GM03348 (cell line): Measurements from ENCODE around the gene STRA6.
A peak's percentile ranks its signal among the peaks of the same experiment; 100 is the strongest.

Experiments
- DNase-seq: peaks from one replicate; pipeline ENCODE4 v3.0.0; 2012; ENCODE audit warnings: low spot score

The STRA6 gene, protein sequence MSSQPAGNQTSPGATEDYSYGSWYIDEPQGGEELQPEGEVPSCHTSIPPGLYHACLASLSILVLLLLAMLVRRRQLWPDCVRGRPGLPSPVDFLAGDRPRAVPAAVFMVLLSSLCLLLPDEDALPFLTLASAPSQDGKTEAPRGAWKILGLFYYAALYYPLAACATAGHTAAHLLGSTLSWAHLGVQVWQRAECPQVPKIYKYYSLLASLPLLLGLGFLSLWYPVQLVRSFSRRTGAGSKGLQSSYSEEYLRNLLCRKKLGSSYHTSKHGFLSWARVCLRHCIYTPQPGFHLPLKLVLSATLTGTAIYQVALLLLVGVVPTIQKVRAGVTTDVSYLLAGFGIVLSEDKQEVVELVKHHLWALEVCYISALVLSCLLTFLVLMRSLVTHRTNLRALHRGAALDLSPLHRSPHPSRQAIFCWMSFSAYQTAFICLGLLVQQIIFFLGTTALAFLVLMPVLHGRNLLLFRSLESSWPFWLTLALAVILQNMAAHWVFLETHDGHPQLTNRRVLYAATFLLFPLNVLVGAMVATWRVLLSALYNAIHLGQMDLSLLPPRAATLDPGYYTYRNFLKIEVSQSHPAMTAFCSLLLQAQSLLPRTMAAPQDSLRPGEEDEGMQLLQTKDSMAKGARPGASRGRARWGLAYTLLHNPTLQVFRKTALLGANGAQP

DNA sequence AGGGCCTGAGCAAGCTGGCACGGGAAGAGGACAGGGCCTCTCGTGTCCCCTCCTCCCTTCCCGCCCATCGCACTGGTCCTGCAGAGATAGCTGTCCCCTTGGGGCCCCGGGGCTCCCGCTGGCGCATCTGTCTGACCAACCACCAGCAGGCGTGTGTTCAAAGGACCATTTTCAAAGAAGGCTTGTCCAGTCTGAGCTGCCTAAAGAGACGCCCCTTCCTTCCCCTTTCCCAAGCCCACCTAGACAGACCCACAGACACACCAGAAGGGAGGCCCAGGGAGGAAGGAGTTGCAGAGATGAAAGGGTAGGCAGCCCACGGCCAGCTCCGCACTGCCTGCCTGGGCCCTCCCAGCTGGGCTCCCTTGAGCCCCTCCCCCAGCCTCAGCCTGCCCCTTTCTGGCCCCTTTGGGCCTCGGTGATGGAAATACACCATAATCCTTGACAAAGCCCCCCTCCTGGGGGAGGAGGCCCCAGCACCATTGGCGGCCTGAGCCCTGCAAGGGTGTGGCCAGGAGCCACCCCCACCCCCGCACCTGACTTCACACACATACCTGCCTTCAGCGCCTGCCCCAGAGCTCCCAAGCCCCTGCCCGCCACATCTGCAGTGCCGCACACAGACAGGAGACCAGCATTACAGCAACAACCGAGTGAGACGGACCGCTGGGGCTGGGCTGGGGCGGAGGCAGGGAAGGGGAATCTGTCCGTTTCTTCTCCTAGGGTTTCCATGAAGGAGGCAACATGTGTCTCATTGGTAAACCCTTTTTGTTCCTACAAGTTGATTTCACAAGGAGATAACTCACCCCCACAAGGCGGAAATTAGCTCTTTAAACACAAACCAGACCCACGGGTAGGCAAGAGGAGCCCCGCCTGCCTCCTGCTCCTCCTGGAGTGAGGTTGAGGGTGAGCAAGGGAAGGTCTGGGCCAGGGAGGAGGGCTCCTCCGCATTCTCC, at the start of gene STRA6:
Gene STRA6, minus strand, starts transcription at position 336 of the 950 bp plus-strand sequence. CDS start 520 bp downstream, outside the sequence.
- no peak for DNase-seq

DNA sequence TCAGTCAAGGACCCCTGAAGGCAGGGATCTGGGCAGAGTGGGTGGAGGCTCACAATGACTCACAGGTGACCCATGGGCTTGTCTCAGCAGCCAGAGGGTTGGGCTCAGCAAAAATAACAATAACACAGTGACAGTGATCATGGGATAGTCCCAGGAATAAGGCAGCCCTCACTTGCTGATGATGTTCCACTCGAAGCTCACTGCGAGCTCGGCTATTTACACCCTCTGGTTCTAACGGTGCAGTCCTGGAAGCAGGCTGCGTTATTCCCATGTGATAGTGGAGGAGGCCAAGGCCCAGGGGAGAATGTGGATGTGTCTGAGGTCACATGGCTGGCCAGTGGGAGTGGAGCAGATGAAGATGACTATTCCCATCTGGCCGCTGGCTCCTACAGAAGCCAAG, 49.7 kb upstream of the STRA6 start:
- DNase-seq: peak; percentile 81

DNA sequence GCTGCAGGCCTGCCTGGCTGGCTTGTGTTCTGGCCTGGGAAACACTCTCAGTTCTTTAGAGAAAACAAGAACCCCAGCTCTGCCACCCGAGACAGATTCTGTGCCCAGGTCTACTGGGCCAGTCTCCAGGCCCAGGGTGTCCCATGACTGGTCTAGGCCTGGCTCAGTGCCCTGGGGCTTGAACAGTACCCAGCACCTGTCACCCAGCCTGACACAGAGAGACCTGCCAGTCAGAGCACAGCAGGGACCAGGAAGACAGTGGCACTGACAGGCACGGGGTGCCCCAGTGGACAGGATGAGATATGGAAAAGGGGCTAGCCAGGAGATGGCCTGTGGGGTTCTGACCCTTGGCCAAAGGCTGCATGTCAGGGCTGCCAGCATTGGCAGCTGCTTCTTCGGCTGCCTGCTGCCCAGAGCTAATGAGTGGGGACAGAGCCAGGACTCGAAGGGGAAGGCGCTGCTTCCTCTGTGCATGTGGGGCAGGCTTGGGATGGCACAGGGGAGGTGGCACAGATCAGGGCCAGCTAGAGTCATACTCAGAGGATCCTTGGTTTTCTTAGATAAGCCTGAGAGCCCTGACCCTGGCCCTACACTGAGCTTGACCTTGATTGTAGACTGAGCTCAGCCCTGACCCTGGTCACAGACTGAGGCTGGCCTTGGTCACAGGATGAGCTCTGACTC, 48.7 kb upstream of the STRA6 start:
- no peak for DNase-seq

DNA sequence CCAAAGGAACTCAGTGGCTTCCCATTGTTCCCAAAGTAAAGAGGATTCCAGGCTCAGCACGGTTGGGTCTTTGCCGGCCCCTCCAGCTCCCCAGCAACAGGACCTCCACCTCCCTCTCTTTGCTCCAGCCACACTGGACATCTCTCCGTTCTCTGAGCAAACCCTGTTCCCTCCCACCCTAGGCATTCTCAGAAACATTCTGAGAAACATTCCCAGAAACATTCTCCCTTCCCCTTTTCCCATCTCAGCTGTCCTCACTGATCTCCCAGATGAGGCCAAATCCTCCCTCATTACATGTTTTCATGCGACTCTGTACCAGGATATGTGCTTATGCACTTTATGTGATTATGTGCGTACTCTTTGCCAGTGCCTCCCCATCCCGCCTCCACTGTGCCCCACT, 47.7 kb upstream of the STRA6 start:
- DNase-seq: no peak

DNA sequence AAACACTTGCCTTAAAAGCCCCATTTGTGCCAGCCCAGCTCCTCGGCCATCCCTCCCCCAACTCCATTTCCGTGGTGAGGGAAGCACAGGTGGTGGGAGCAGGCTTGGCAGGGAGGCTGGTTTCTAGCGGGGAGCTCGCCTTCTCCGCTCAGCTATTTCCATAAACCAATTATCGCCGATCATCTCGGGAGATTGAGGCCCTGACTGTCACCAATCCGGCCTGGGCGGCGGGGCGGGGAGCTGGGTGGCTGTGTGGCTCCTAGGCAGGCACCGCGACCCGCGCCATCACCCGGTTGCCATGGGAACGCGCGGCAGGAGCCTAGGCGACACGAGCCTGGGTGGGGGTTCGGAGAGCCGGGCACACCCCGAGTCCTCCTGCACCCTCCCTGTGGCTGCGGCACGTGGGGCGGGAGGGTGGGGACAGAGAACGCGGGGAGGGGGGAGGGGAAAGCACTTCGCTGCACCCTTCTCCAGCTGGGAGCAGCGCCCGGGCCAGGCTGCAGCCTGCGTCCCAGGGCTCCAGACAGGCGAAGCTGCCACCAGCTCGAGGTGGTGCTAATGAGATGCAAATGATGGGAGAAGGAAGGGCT, 42.9 kb upstream of the STRA6 start:
- DNase-seq: peak; percentile 47

DNA sequence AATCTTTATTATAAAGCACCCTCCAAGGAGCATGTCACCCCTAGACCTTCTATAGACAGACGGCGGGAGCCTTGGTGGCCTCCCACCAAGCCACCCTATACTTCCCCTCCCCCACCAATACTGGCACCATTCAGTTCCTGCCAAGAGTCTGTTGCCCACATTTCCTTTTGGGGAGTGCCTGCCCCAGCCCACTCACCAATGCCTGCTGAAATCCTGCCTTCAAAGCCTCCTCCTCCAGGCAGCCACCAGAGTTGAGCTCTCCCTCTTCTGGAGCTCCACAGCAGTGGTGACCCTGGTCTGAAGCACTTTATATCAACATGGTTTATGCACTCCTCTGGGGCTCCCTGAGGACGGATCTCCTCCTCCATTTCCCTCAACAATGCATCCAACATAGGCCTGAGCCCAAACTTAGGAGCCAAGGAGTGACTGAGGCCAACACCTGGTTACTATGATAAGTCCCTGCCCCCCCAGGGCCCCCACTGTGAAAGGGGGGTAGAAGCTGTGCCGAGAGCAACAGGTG, 42.3 kb upstream of the STRA6 start:
- DNase-seq: no peak

DNA sequence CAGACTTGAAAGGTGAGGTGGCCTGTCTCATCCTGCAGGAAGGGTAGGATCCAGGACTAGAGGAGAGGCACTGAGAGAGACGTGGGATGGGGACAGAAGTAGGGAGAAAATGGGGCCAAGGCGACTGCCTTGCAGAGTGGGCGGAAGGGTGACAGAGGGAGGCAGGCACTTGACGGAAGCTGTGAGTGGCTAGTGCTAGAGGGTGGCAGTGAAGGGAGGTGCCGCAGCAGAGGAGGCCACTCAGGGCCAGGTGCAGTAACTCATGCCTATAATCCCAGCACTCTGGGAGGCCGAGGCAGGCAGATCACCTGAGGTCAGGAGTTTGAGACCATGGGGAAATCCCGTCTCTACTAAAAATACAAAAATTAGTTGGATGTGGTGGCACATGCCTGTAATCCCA, 40.8 kb upstream of the STRA6 start:
- no peak for DNase-seq

DNA sequence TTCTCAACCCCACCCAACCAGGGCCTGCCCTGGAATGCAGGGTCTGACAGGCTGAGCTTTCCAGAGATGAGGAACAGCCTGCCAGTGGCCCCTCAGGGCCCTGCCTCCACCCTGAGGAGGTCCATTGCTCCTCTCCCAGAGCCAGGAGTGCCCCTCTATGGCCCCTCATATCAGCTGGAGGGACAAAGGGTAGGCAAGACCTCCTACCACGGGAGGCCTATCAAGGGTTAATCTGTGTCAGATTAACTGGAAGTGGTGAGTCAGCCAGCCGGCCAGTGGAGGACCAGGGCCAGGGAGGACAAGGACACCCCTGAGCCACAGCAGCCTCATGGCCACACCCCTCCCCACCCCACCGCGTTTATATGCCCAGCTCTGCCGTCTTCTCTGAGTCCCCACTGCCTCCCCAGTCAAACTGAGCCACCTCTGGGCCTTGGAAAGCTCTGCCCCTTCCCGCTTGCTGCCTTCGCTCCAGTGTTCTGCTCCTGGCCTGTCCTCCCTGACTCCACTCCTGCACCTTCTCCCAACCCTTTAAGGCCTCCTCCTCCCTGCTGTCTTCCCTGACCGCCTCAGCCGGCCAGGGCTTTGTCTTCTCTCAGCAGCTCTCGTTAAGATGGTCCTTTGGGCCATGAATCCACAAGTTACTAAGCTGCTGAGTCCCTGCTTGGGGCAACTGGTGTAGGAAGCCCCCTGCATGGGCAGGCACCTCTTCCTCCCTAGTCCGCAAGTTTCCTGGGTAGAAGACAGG, 40.0 kb upstream of the STRA6 start:
- DNase-seq: peak; percentile 60

DNA sequence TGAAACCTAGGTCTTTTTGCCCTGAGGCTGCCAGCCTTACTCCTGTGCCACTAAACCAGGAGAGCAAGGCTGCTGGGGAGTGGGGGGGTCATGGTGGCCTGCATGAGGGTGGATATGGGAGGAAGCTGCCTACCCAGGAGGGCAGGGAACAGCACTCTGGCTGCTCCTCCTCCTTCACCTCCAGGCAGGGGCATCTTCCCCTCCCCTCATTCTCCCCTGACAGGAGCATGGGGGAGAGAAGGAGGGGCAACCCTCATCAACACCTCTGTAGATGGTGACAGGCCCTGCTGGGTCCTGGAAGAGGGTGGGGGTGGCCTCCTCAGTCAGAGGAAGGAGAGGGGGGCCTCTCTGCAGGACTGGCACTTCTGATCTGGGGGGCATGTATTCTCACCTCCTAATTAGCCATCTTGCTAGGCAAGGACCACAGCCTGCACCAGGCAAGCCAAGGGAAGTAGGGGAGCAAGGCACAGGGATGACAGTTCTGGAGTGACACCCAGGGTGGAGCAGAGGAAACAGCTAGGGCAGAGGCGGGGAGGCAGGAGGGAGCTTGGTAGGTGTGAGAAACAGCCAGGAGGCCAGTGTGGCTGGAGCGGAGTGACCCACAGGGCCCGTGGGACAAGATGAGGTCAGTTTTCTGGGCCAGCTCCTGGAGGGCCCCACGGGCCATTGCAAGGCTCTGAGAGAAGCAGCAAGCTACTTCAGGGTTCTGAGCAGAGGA, 38.5 kb upstream of the STRA6 start:
- DNase-seq: no peak

DNA sequence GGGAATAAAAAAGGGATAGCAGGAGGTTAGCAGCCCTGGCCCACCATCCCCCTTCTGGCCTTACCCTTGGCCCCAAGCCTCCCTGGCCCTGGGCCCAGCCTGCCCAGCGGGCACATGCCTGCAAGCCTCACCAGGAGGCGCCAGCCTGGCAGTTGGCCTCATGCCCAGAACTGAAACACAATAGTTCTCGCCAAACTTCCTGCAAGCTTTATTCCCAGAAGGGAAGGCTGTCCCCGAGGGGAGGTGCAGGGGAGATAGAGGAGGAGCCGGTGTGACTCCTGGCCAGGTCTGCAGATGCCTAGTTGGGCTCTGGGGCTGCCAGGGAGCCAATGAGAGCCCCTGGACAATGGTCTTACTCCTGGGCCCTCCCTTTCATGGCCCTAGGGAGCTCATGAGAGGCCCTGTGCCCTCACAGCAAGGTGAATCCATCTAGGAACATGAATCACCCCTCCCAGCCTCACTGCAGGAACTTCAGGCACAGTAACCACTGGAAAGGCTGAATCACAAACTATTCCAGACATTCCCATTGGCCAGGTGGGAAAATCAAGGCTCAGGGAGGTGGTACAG, 37.5 kb upstream of the STRA6 start:
- DNase-seq: peak; percentile 77

DNA sequence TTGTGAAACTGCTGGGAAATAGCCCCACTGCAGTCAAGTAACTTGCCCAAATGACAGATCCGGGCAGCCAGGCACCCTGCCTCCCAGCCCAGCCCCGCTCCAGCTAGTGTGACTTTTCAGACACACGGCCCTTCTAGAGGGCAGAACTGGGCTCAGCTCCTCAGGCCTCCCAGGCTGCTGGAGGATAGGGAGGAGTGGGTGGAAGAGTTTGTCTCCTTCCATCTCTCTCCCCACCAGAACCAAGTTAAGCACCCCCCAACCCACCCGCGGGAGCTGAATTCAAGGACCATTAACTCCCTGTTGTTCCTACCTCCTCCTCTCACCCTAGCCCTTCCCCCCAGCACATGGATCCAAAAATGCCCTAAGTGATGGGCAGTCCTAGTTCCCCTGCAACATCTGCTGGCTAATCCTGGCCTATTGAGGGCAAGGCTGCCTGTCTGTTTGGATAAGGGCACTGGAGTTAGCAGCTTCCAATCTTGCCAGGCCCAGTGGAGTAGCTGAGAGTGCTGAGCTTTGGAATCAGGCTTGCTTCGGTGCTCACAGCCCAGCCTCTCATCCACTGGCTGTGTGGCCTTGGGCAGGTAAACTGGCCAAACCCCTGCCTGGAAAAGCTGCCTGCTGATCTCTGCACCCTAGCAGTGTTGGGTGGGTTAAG, 36.6 kb upstream of the STRA6 start:
- no peak for DNase-seq

DNA sequence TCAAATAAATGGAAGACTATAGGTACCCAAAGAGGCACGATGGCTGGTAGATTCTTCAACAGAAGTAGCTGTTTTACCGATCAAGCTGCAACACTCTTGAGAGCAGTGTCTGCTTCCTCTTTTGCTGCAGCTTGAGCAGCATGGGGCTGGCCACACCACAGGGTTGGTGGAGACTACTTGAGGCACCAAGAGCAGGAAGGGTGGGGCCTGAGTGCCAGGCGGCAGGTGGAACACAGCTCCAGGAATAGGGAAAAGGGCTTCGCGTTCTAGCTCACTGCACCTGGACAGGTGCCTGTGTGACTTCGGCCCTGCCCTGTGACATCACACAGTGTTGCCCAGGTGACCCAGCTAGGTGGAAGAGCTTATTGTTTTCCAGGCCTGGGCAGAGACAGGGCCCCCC, 33.4 kb upstream of the STRA6 start, which contains the start of gene CCDC33:
Gene CCDC33, plus strand, starts transcription at position 365 of the 400 bp plus-strand sequence. CDS start 394 bp downstream, outside the sequence.
- DNase-seq: no peak

DNA sequence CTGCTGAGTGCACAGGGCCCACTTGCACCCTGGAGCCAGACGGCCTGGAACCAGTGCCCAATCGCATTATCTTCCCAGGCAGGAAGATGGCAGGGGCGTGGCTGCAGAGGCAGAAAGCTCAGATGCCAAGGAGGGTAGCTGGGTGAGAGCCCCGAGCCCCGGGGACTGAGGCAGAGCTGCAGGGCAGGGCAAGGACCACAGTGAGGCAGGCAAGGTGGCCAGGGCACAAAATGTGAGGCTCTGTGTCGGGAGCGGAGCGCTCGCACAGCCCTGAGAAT, 31.9 kb upstream of the STRA6 start:
- no peak for DNase-seq

DNA sequence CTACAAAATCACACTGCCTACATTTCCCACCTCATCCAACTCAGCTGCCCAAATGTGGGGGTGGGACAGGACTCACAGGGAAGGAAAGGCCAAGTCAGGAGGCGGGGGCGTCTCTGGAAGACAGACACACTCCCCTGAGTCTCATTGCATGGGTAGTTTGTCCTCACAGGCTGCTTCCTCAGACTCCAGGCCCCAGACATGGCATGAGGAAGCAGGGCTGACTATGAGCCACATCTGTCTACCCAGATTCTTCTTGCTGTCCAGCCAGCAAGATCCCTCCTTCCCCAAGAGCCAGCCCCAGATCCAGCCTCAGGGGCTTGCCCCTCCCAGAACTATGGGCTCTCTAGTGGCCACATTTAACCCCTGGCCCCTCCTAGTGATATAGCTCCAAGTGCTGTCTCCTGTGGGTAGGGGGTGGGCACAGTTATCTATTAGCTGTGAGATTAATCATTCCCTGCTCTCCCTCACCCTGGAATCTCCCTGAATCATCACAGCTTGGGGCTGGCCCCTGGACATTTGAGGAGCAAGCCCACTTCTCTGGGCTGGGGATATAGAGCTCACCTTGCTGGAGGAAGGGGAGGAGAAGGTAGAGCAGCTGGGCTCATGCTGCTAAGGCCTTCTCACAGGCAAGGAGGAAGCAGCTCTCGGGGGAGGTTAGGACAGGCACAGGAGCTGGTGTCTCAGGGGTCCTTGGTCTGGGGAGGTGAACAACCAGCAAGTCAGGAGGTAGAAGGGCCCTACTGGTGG, 31.4 kb upstream of the STRA6 start:
- peak; percentile 49 for DNase-seq

DNA sequence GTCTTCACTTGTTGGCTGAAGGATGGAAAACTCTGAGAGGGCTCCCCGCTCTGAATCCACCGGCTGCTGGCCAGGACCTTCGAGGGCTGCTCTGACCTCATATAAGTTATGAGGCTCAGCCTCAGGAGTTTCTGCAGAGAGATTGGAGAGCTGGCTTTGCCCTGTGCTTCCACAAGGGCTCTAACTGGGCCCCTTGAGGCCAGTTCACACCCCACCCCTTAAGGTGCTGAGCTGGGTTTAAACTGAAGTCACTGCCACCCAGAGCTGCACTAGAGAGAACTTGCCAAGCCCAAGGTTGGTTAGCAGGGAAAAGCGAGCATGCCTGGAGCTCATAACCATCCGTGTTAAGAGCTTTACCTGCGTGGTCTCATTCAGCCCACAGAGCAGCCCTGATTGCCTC, 30.8 kb upstream of the STRA6 start:
- DNase-seq: no peak

DNA sequence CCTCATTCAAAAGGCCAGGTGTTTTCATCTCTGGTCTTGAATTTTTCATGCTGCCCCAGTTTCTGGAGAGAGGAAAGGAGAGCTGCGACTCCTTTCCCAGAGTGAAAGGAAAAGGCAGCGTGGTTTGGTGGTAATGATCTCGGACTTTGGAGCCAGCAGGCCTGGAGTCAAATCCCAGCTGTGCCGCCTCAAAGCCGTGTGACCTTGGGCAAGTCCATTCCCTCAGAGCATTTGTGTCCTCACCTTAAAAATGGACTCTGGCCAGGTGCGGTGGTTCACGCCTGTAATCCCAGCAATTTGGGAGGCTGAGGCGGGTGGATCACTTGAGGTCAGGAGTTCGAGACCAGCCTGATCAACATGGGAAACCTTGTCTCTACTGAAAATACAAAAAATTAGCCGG, 28.9 kb upstream of the STRA6 start:
- DNase-seq: no peak

DNA sequence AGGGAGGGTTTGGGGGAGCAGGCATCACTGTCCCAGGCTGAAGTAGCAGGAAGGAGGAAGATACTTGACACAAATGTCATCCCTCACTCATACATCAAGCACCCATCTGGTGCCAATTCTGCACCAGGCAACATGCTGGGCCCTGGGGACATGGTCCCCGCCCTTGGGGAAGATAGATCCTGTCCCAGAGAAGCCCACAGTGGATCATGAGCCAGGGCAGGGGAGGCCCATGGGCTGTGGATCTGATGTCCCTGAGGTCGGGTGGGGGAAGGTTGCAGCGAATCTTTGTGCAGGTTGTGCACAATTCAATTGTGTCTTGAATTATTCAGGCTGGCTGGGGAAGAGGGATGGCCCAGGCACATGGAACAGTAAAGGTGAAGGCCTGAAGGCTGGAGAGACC, 27.1 kb upstream of the STRA6 start:
- no peak for DNase-seq

DNA sequence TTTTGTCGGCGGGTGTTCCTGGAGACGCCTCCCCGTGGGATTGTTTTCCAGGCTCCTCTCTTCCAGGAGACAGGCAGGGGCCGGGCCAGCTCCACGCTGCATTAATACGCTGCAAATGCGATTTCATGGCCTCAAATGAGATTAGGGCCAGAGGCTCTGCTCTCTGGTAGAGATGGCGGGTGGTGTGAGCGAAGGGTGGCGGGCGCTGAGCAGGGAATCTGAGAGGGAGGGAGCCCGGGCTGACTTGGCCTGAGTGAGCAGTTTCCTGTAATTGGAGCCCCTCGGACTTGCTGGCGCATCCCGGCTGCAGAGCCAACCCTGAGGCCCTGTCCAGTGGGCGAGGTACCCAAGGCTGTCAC, 26.1 kb upstream of the STRA6 start:
- no peak for DNase-seq
